Spinal cord (tissue), 10 donors: ENCODE results near the gene RAB21. TPM values are rescaled to one million over a fixed set of nuclear protein-coding genes. Genes with fewer than 3 reads are reported as not detected.

Experiments
- DNase-seq, 6 donors: peaks; one replicate each; pipeline versions ENCODE4 v3.0.0 to v3.0.0-alpha.2; 2013 to 2015; ENCODE audit warnings: low spot score in 6 of 6, low read depth in 4 of 6
- H3K27ac ChIP-seq: one replicate; pipeline ENCODE4 v1.5.1; 2013; ENCODE audit warnings: low read depth, low read length, control low read depth
- H3K27me3 ChIP-seq: one replicate; pipeline ENCODE4 v1.6.1; 2013; ENCODE audit warnings: low read length; ENCODE audit not compliant: control insufficient read depth, insufficient read depth
- H3K36me3 ChIP-seq: one replicate; pipeline ENCODE4 v1.6.1; 2013; ENCODE audit warnings: low read length; ENCODE audit not compliant: control insufficient read depth, insufficient read depth
- H3K4me1 ChIP-seq: one replicate; pipeline ENCODE4 v1.6.1; 2013; ENCODE audit warnings: low read length; ENCODE audit not compliant: control insufficient read depth, insufficient read depth
- H3K4me3 ChIP-seq: one replicate; pipeline ENCODE4 v1.5.1; 2013; ENCODE audit warnings: low read depth, low read length, control low read depth
- H3K9me3 ChIP-seq: one replicate; pipeline ENCODE4 v1.6.1; 2013; ENCODE audit warnings: low read length; ENCODE audit not compliant: control insufficient read depth, insufficient read depth
- WGBS: methylation state at CpG from one replicate; pipeline ENCODE4 v1.1.5; 2013; ENCODE audit warnings: missing lambda C conversion rate; ENCODE audit not compliant: insufficient coverage; 5-methylcytosine and 5-hydroxymethylcytosine counted together
- polyA plus RNA-seq, 2 donors: library from polyadenylated mRNA; unstranded; fragments of 120-200 nt; gene quantifications; one replicate each; pipeline ENCODE4 v1.2.1, GENCODE V29; 2013; ENCODE audit not compliant: insufficient read length in 2 of 2
- total RNA-seq, 2 donors: library from RNA; depleted of rRNA in 1 of 2; stranded (reverse); fragments of 120-200 nt in 1 of 2; fragments of >200 nt in 1 of 2; gene quantifications; one replicate each; pipeline versions ENCODE4 v1.2.3 to v1.2.4, GENCODE V29; 2013 to 2014
- donor health status: healthy.

The RAB21 gene
- total and polyA plus RNA-seq, 4 donors: 26.4 to 62.5 (median 51.6) TPM

GRCh38 chr12:71726548-71726947 lies 28.1 kb upstream of the RAB21 start:
- 100% methylated on average over 1 of the region's 2 CpGs for WGBS
- Histone ChIP-seq H3K4me3 (no peak overlapping the region), H3K27me3 (no peaks in the 10 kb centered on the region), H3K27ac (no peak overlapping the region), H3K9me3 (no peaks in the 10 kb centered on the region), H3K4me1 (no peaks in the 10 kb centered on the region), H3K36me3 (no peaks in the 10 kb centered on the region)
- no peak for DNase-seq

GRCh38 chr12:71727958-71728357 lies 26.7 kb upstream of the RAB21 start:
- Histone ChIP-seq H3K4me3 (no peak overlapping the region), H3K9me3 (no peaks in the 10 kb centered on the region)
- no CpG with 5 or more reads among the region's 5 CpGs for WGBS

DNA sequence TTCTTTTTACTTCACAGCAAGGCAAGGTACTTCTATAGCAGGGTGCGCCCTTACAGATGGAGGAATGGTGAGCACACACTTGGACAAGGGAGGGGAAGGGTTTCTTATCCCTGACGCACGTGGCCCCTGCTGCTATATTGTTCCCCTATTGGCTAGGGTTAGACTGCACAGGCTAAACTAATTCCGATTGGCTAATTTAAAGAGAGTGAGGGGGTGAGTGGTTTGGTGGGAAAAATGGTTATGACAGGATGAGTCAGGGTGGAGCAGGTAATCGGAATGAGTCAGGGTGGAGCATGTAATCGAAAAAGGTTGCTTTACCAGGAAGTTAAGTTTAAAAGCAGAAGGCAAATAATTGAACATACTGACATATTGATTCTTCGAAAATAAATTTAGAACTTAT lies 23.7 kb upstream of the RAB21 start:
- no peaks in the 10 kb centered on the region for H3K27me3 ChIP-seq
- DNase-seq: no peak
- no peaks in the 10 kb centered on the region for H3K36me3 ChIP-seq
- H3K4me3 ChIP-seq: no peak overlapping the region
- WGBS: 73% methylated on average over 3 of the region's 7 CpGs
- no peaks in the 10 kb centered on the region for H3K4me1 ChIP-seq
- no peaks in the 10 kb centered on the region for H3K9me3 ChIP-seq
- H3K27ac ChIP-seq: no peak overlapping the region

More at GRCh38 chr12:71727958-71728357, 26.7 kb upstream of the RAB21 start:
- Histone ChIP-seq H3K36me3 (no peaks in the 10 kb centered on the region), H3K27me3 (no peaks in the 10 kb centered on the region), H3K27ac (no peak overlapping the region), H3K4me1 (no peaks in the 10 kb centered on the region)
- no peak for DNase-seq

DNA sequence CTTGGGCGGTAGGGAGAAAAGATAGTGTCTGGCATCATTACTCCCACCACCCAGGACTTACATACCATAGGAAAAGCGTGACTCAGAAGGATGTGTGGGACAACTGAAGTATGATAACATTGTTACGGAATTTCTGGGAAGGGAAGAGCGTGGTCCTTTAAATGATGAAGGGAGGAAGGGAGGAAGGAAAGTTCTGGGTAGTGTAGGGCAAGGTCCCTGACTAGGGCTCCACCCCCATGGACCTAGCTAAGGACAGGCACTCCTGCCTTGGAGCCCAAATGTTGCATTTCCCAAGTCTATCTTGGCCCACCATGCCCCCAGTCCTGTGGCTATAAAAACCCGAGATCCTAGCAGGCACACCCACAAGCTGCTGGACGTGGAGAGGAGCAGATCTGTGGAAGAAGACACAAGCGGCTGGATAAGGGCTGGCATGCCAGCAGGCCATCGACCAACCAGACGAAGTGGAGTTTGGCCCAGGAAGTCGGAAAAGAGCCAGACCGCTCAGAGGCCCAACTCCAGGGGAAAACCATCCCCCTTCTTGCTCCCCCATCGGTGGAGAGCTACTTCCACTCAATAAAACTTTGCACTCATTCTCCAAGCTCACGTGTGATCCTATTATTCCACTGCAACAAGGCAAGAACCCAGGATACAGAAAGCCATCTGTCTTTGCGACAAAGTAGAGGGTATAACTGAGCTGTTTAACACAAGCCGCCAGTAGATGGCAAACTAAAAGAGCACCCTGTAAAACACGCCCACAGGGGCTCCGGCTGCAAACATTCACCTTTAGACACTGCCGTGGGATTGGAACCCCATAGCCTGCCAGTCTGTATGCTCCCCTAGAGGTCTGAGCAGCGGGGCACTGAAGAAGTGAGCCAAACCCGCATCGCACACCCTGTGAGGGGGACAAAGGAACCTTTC lies 23.0 kb upstream of the RAB21 start:
- Histone ChIP-seq H3K27me3 (no peaks in the 10 kb centered on the region), H3K36me3 (no peaks in the 10 kb centered on the region), H3K27ac (no peak overlapping the region), H3K9me3 (no peaks in the 10 kb centered on the region), H3K4me3 (no peak overlapping the region), H3K4me1 (no peaks in the 10 kb centered on the region)
- DNase-seq: no peak
- 78% methylated on average over 19 of the region's 21 CpGs for WGBS

GRCh38 chr12:71732357-71732712 lies 22.3 kb upstream of the RAB21 start:
- no peaks in the 10 kb centered on the region for H3K27me3 ChIP-seq
- no peaks in the 10 kb centered on the region for H3K36me3 ChIP-seq
- WGBS: 86% methylated on average over 2 of the region's 3 CpGs
- no peaks in the 10 kb centered on the region for H3K4me1 ChIP-seq
- DNase-seq: no peak
- H3K9me3 ChIP-seq: no peaks in the 10 kb centered on the region
- no peak overlapping the region for H3K27ac ChIP-seq
- no peak overlapping the region for H3K4me3 ChIP-seq

DNA sequence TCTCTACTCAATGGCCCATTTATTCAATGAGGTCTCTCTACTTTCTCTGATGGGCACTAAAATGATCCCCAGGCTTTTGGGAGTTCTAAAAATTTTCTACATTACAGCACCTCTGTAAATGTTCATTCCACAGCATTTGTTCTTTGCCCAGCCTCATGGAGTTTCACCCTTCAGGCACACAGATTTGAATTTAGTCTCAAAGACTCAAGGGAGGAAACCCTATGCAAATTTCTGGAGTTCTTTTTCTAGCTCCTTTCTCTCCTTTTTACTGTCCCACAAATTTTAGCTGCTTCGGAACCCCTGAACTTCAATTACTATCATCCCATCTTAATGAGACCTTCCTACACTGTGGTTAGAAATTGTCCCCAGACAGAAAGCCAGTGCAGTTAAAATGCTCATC lies 17.5 kb upstream of the RAB21 start:
- 90% methylated on average over 1 of the region's 1 CpG for WGBS
- Histone ChIP-seq H3K36me3 (no peaks in the 10 kb centered on the region), H3K4me1 (no peaks in the 10 kb centered on the region), H3K4me3 (no peak overlapping the region), H3K27me3 (no peaks in the 10 kb centered on the region), H3K27ac (no peak overlapping the region), H3K9me3 (no peaks in the 10 kb centered on the region)
- DNase-seq: no peak

- Histone ChIP-seq H3K4me1 (no peaks in the 10 kb centered on the region), H3K9me3 (no peaks in the 10 kb centered on the region), H3K4me3 (no peak overlapping the region), H3K36me3 (no peaks in the 10 kb centered on the region), H3K27ac (no peak overlapping the region), H3K27me3 (no peaks in the 10 kb centered on the region)
- DNase-seq: no peak
- no CpG with 5 or more reads among the region's 1 CpG for WGBS
These were observed 11.7 kb upstream of the RAB21 start for GRCh38 chr12:71742998-71743397.

- Histone ChIP-seq H3K36me3 (no peaks in the 10 kb centered on the region), H3K27ac (no peak overlapping the region), H3K9me3 (no peaks in the 10 kb centered on the region), H3K27me3 (peaks cover 2% of the 10 kb centered on the region), H3K4me1 (no peaks in the 10 kb centered on the region), H3K4me3 (no peak overlapping the region)
- 81% methylated on average over 2 of the region's 5 CpGs for WGBS
- DNase-seq: no peak
These were observed 10.0 kb upstream of the RAB21 start for GRCh38 chr12:71744522-71745300.

GRCh38 chr12:71746974-71747611 lies 7.6 kb upstream of the RAB21 start:
- peaks cover 2% of the 10 kb centered on the region for H3K27me3 ChIP-seq
- H3K9me3 ChIP-seq: no peaks in the 10 kb centered on the region
- DNase-seq: peak in 4 of 6 donors; percentile 24 to 86 (median 58)
- no peaks in the 10 kb centered on the region for H3K4me1 ChIP-seq
- WGBS: 29% methylated on average over 1 of the region's 4 CpGs
- no peak overlapping the region for H3K27ac ChIP-seq
- H3K36me3 ChIP-seq: no peaks in the 10 kb centered on the region
- no peak overlapping the region for H3K4me3 ChIP-seq
